Lower leg skin (tissue), 3 donors: Measurements from ENCODE around the gene EIF5AL1.

Source experiments
- CTCF ChIP-seq, 3 donors: fragments of 450-650 bp; IDR thresholded peaks; one replicate each; pipeline ENCODE4 v1.5.1; 2016; ENCODE audit warnings: antibody characterized with exemption in 3 of 3, mild to moderate bottlenecking in 3 of 3, moderate library complexity in 2 of 3
- POLR2A ChIP-seq, 2 donors: fragments of 450-650 bp; IDR thresholded peaks; one replicate each; pipeline ENCODE4 v1.6.1; 2016 to 2017; ENCODE audit warnings: antibody characterized with exemption in 2 of 2, mild to moderate bottlenecking in 1 of 2, moderate library complexity in 1 of 2

DNA sequence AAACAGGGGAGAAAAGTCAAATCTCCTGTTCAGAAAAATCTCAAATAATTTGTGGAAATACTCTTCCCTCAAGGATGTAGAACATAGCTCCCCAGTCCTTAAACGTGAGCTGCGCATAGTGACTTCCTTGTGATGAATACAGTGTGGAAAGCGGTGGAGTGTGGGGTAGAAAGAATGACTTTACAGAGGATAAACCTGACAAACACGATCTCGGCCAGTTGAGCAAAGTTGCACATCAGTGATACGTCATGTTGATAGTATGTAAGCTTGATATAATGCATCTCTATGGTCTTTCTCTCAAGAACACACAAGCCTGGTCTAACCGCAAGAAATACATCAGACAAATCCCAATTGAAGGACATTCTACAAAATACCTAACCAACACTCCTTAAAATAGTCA is 34.9 kb upstream of the EIF5AL1 start:
- TF ChIP-seq CTCF (IDR thresholded peaks at IDR 0.05): no peak
- no peak for TF ChIP-seq POLR2A (IDR thresholded peaks at IDR 0.05)
